ENCODE data around the gene ABCB11. TPM values are rescaled to one million over a fixed set of nuclear protein-coding genes. Genes with fewer than 3 reads are reported as not detected.

ABCB11 gene
- total and polyA plus RNA-seq, 2 donors (not counting 1 experiment from before 2014, with no cell fraction given) = not detected

GRCh38 chr2:169007356-169007755 lies 23.8 kb downstream of the ABCB11 start:
- POLR2A ChIA-PET = no interaction called here
- no peak overlapping the region for H3K4me3 Mint-ChIP-seq
- TF ChIP-seq, protein P1, sequence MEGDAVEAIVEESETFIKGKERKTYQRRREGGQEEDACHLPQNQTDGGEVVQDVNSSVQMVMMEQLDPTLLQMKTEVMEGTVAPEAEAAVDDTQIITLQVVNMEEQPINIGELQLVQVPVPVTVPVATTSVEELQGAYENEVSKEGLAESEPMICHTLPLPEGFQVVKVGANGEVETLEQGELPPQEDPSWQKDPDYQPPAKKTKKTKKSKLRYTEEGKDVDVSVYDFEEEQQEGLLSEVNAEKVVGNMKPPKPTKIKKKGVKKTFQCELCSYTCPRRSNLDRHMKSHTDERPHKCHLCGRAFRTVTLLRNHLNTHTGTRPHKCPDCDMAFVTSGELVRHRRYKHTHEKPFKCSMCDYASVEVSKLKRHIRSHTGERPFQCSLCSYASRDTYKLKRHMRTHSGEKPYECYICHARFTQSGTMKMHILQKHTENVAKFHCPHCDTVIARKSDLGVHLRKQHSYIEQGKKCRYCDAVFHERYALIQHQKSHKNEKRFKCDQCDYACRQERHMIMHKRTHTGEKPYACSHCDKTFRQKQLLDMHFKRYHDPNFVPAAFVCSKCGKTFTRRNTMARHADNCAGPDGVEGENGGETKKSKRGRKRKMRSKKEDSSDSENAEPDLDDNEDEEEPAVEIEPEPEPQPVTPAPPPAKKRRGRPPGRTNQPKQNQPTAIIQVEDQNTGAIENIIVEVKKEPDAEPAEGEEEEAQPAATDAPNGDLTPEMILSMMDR (IDR thresholded peaks at IDR 0.05) = no peak
- no peak for TF ChIP-seq EZH2 (IDR thresholded peaks at IDR 0.05; ENCODE audit: borderline replicate concordance, insufficient read depth, low read depth, low read length, poor library complexity, severe bottlenecking)

GRCh38 chr2:169006665-169007064 lies 24.5 kb downstream of the ABCB11 start:
- H3K27ac ChIP-seq (ENCODE audit: low read length in 2 of 2) = no peak overlapping the region
- H3K9me3 ChIP-seq (ENCODE audit: control extremely low read depth in 1 of 3, control insufficient read depth in 2 of 3, insufficient read depth in 1 of 3, low read length in 2 of 3) = no peaks in the 10 kb centered on the region
- ATAC-seq (ENCODE audit: low read depth) (no peak), DNase-seq (no peak)
- ChIA-PET CTCF (no interaction called here), POLR2A (no interaction called here)
- no peak overlapping the region for H3K9ac ChIP-seq (ENCODE audit: low read length)
- intact Hi-C loops (cut with micrococcal nuclease) = no loop called here
- peaks cover 4% of the 10 kb centered on the region for H3K27me3 Mint-ChIP-seq
- no peaks in the 10 kb centered on the region for H3K4me1 ChIP-seq (ENCODE audit: control insufficient read depth in 2 of 2, insufficient read depth in 2 of 2, low read length in 2 of 2)
- WGBS (ENCODE audit: insufficient coverage) = no CpG with 5 or more reads among the region's 5 CpGs
- H3K4me1 Mint-ChIP-seq = peaks cover 6% of the 10 kb centered on the region
- H4K20me1 ChIP-seq (ENCODE audit: control insufficient read depth, insufficient read depth, low read length, poor library complexity, severe bottlenecking) = no peaks in the 10 kb centered on the region
- no peak for TF ChIP-seq EZH2 (IDR thresholded peaks at IDR 0.05; ENCODE audit: borderline replicate concordance, insufficient read depth, low read depth, low read length, poor library complexity, severe bottlenecking)
- no peak overlapping the region for H3K4me2 ChIP-seq (replicated peaks; ENCODE audit: low read depth, low read length, poor library complexity, severe bottlenecking)
- no peak overlapping the region for H3K4me3 Mint-ChIP-seq
- H2AFZ ChIP-seq (ENCODE audit: insufficient read depth, low read depth, low read length, poor library complexity, severe bottlenecking) = no peak overlapping the region
- no peaks in the 10 kb centered on the region for H3K27me3 ChIP-seq (replicated peaks in 1 of 4; ENCODE audit: control extremely low read depth in 1 of 4, control insufficient read depth in 3 of 4, insufficient read depth in 4 of 4, low read length in 3 of 4)
- H3K4me3 ChIP-seq (ENCODE audit: control extremely low read depth in 1 of 5, extremely low read depth in 1 of 5, insufficient read depth in 1 of 5, low read depth in 2 of 5, low read length in 4 of 5) = no peak overlapping the region
- no peaks in the 10 kb centered on the region for H3K79me2 ChIP-seq (ENCODE audit: control insufficient read depth, insufficient read depth, low read length)
- H3K36me3 ChIP-seq (replicated peaks in 1 of 2; ENCODE audit: control extremely low read depth in 1 of 2, control insufficient read depth in 1 of 2, extremely low read depth in 1 of 2, insufficient read depth in 2 of 2, low read length in 1 of 2) = no peaks in the 10 kb centered on the region
- H3K9me3 Mint-ChIP-seq (ENCODE audit: insufficient read depth) = peaks cover 5% of the 10 kb centered on the region
- no peak overlapping the region for H3K27ac Mint-ChIP-seq

More at GRCh38 chr2:169007356-169007755, 23.8 kb downstream of the ABCB11 start:
- Histone ChIP-seq H3K27me3 (replicated peaks in 1 of 4; ENCODE audit: control extremely low read depth in 1 of 4, control insufficient read depth in 3 of 4, insufficient read depth in 4 of 4, low read length in 3 of 4) (no peaks in the 10 kb centered on the region), H2AFZ (ENCODE audit: insufficient read depth, low read depth, low read length, poor library complexity, severe bottlenecking) (no peak overlapping the region), H3K36me3 (replicated peaks in 1 of 2; ENCODE audit: control extremely low read depth in 1 of 2, control insufficient read depth in 1 of 2, extremely low read depth in 1 of 2, insufficient read depth in 2 of 2, low read length in 1 of 2) (no peaks in the 10 kb centered on the region), H3K9me3 (ENCODE audit: control extremely low read depth in 1 of 3, control insufficient read depth in 2 of 3, insufficient read depth in 1 of 3, low read length in 2 of 3) (no peaks in the 10 kb centered on the region), H3K79me2 (ENCODE audit: control insufficient read depth, insufficient read depth, low read length) (no peaks in the 10 kb centered on the region), H3K9ac (ENCODE audit: low read length) (no peak overlapping the region), H4K20me1 (ENCODE audit: control insufficient read depth, insufficient read depth, low read length, poor library complexity, severe bottlenecking) (no peaks in the 10 kb centered on the region), H3K27ac (ENCODE audit: low read length in 2 of 2) (no peak overlapping the region), H3K4me2 (replicated peaks; ENCODE audit: low read depth, low read length, poor library complexity, severe bottlenecking) (no peak overlapping the region), H3K4me1 (ENCODE audit: control insufficient read depth in 2 of 2, insufficient read depth in 2 of 2, low read length in 2 of 2) (no peaks in the 10 kb centered on the region), H3K4me3 (ENCODE audit: control extremely low read depth in 1 of 5, extremely low read depth in 1 of 5, insufficient read depth in 1 of 5, low read depth in 2 of 5, low read length in 4 of 5) (no peak overlapping the region)
- peaks cover 5% of the 10 kb centered on the region for H3K9me3 Mint-ChIP-seq (ENCODE audit: insufficient read depth)
- H3K27me3 Mint-ChIP-seq = peaks cover 4% of the 10 kb centered on the region
- intact Hi-C loops (cut with micrococcal nuclease) = no loop called here
- H3K27ac Mint-ChIP-seq = no peak overlapping the region
- ATAC-seq (ENCODE audit: low read depth) (no peak), DNase-seq (no peak)
- H3K4me1 Mint-ChIP-seq = peaks cover 6% of the 10 kb centered on the region
- no CpG with 5 or more reads among the region's 3 CpGs for WGBS (ENCODE audit: insufficient coverage)
- CTCF ChIA-PET = no interaction called here
